ENCODE measurements around the gene SP100. TPM values are rescaled to one million over a fixed set of nuclear protein-coding genes. Genes with fewer than 3 reads are reported as not detected.

The SP100 gene
- total RNA-seq, 4 donors from 2014 or later = 65.9 to 197 (median 123) TPM

DNA sequence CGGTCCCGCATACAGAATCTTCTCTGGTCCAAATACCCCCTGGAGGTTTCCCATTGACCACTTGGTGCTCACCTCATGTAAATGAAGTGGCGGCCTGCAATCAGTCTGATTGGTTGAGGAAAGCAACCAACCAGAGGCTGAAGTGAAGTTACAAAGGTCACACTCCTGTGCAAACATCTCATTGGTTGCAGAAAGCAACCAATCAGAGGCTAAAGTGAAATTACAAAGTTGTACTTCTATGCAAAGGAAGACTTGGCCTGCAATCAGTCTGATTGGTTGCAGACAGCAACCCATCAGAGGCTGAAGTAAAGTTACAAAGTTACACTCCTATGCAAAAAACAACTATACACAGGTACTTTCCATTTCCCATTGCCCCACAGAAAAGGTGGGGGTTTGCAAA lies 2.5 kb upstream of the SP100 start:
- intact Hi-C loops (cut with DNase I; ENCODE audit: low total_unique reads) = no loop called here
- TF ChIP-seq, protein P1, sequence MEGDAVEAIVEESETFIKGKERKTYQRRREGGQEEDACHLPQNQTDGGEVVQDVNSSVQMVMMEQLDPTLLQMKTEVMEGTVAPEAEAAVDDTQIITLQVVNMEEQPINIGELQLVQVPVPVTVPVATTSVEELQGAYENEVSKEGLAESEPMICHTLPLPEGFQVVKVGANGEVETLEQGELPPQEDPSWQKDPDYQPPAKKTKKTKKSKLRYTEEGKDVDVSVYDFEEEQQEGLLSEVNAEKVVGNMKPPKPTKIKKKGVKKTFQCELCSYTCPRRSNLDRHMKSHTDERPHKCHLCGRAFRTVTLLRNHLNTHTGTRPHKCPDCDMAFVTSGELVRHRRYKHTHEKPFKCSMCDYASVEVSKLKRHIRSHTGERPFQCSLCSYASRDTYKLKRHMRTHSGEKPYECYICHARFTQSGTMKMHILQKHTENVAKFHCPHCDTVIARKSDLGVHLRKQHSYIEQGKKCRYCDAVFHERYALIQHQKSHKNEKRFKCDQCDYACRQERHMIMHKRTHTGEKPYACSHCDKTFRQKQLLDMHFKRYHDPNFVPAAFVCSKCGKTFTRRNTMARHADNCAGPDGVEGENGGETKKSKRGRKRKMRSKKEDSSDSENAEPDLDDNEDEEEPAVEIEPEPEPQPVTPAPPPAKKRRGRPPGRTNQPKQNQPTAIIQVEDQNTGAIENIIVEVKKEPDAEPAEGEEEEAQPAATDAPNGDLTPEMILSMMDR (IDR thresholded peaks at IDR 0.05) = no peak
- TF ChIP-seq POLR2A (IDR thresholded peaks at IDR 0.05) = no peak
- Histone ChIP-seq H3K36me3 (no peaks in the 10 kb centered on the region), H3K9me3 (no peaks in the 10 kb centered on the region), H3K4me1 (no peaks in the 10 kb centered on the region), H3K27ac (no peak overlapping the region), H3K4me3 (no peak overlapping the region), H3K27me3 (no peaks in the 10 kb centered on the region)
- no peak for DNase-seq

DNA sequence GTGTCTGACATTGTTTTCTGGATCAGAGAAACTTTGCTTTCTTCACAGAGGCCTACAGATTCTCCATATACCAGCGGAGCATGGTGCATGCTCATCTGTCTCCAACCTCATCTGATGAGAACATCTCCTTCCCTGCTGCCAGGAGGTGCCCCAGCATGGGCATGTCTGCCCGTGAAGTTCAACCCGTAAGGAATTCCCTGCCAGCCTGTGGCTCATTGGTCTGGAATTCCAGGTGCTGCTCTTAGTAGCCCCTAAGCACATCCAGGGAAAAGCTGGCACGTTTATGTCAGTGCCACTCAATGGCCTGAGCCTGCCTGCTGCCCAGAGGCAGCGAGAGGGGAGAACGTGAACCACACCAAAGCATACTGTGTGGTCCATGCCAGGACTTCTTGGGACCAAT lies 1.7 kb upstream of the SP100 start:
- no peak for DNase-seq
- intact Hi-C loops (cut with DNase I; ENCODE audit: low total_unique reads) = no loop called here
- H3K4me3 ChIP-seq = no peak overlapping the region
- no peaks in the 10 kb centered on the region for H3K9me3 ChIP-seq
- H3K4me1 ChIP-seq = no peaks in the 10 kb centered on the region
- TF ChIP-seq POLR2A (IDR thresholded peaks at IDR 0.05) = no peak
- TF ChIP-seq, protein P1 (IDR thresholded peaks at IDR 0.05) = no peak
- H3K27ac ChIP-seq = no peak overlapping the region
- H3K36me3 ChIP-seq = no peaks in the 10 kb centered on the region
- H3K27me3 ChIP-seq = no peaks in the 10 kb centered on the region

DNA sequence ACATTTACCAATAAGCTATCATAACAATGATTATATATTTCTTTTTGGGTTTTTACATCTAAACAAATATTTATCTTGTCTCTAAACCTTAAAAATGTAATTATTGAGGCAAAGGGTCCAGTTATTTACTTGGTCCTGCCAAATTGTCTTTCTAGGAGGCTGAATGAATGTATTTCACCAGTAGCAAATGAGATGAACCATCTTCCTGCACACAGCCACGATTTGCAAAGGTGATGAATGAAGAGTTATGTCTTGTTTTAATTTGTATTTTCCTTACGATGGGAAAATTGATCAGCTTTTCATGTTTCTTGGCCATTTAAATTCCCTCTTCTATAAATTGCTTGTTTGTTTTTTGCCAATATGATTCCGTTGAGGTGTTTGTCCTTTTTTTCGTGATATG lies 1.4 kb downstream of the SP100 start:
- DNase-seq = no peak
- Histone ChIP-seq H3K27me3 (no peaks in the 10 kb centered on the region), H3K27ac (peak overlapping the region; percentile 91 to 97), H3K9me3 (no peaks in the 10 kb centered on the region), H3K4me3 (peak overlapping the region; percentile 45 to 57), H3K4me1 (no peaks in the 10 kb centered on the region), H3K36me3 (no peaks in the 10 kb centered on the region)
- intact Hi-C loops (cut with DNase I; ENCODE audit: low total_unique reads) = no loop called here
- TF ChIP-seq, protein P1 (IDR thresholded peaks at IDR 0.05) = no peak
- no peak for TF ChIP-seq POLR2A (IDR thresholded peaks at IDR 0.05)

DNA sequence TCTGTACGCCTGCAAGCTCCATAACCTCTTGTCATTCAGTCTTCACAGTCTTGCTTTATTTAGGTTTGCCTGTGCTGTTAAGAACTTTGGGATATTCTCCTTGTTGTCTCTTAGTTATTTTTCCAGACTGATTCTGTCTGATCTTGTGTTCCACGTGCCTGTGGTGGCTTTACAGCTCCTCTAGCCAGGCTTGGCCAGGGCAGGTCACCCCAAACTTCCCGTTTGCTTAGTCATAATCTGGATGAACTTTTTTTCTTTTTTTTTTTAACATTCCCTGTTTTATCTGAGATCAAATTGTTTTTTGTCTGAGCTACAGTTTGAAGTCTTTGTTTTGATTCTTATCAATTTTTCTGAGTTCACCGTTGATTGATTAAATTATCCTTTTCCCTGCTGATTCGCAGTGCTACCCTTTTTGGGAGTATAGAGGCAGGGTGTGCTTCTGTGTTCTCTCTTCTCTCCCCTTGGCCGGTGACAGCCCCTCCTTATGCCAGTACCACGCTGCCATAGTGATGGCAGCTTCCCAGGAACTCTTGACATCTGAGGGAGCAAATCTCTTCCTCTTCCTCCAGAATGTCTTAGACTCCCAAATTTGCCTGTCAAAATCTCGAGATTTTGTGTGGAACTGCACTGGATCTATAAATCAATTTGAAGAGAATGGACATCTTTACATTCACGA lies 2.5 kb downstream of the SP100 start:
- Histone ChIP-seq H3K9me3 (no peaks in the 10 kb centered on the region), H3K27ac (peak overlapping the region; percentile 1 to 91), H3K4me1 (no peaks in the 10 kb centered on the region), H3K27me3 (no peaks in the 10 kb centered on the region), H3K4me3 (peak overlapping the region; percentile 1 to 57), H3K36me3 (no peaks in the 10 kb centered on the region)
- intact Hi-C loops (cut with DNase I; ENCODE audit: low total_unique reads) = no loop called here
- DNase-seq = no peak
- no peak for TF ChIP-seq POLR2A (IDR thresholded peaks at IDR 0.05)
- TF ChIP-seq, protein P1 (IDR thresholded peaks at IDR 0.05) = no peak

DNA sequence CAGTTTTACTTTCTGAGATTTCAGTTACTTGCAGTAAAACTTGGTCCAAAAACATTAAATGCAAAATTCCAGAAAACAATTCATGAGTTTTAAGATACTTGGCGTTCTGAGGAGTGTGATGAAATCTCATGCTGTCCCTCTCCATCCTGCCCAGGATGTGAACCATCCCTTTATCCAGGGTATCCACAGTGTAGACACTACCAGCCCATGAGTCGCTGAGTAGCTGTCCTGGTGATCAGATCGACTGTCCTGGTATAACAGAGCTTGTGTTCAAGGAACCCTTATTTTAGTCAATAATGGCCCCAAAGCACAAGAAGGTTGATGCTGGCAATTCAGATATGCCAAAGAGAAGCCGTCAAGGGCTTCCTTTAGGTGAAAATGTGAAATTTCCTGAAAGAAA lies 3.2 kb downstream of the SP100 start:
- Histone ChIP-seq H3K4me1 (no peaks in the 10 kb centered on the region), H3K4me3 (no peak overlapping the region)

More for the DNA sequence above, 3.2 kb downstream of the SP100 start:
- intact Hi-C loops (cut with DNase I; ENCODE audit: low total_unique reads) = no loop called here
- Histone ChIP-seq H3K9me3 (no peaks in the 10 kb centered on the region), H3K36me3 (no peaks in the 10 kb centered on the region), H3K27me3 (no peaks in the 10 kb centered on the region), H3K27ac (no peak overlapping the region)
- DNase-seq = no peak
- TF ChIP-seq, protein P1 (IDR thresholded peaks at IDR 0.05) = no peak
- TF ChIP-seq POLR2A (IDR thresholded peaks at IDR 0.05) = no peak

Data from uterus (tissue), 4 donors.